Liver (tissue), 9 donors: ENCODE results near the gene CCPG1. TPM values are rescaled to one million over a fixed set of nuclear protein-coding genes. Genes with fewer than 3 reads are reported as not detected.

Source experiments
- DNase-seq: peaks from one replicate; pipeline ENCODE4 v3.0.0-alpha.2; 2017; ENCODE audit warnings: low spot score
- H3K27ac ChIP-seq, 2 donors: one replicate each; pipeline ENCODE4 v1.7.0; 2013; ENCODE audit warnings: inconsistent platforms in 2 of 2, low read length in 2 of 2, control low read depth in 1 of 2, low read depth in 1 of 2, mild to moderate bottlenecking in 1 of 2
- H3K27me3 ChIP-seq, 4 donors: one replicate each; pipeline versions ENCODE4 v1.6.1 to v1.7.0; 2013; ENCODE audit warnings: low read length in 3 of 4, inconsistent platforms in 1 of 4, mild to moderate bottlenecking in 1 of 4, moderate library complexity in 1 of 4; ENCODE audit not compliant: control insufficient read depth in 4 of 4, insufficient read depth in 4 of 4
- H3K36me3 ChIP-seq, 4 donors: one replicate each; pipeline versions ENCODE4 v1.6.1 to v1.7.0; 2013; ENCODE audit warnings: low read length in 3 of 4, mild to moderate bottlenecking in 3 of 4, low read depth in 1 of 4, moderate library complexity in 1 of 4; ENCODE audit not compliant: control insufficient read depth in 4 of 4, insufficient read depth in 3 of 4
- H3K4me1 ChIP-seq, 4 donors: one replicate each; pipeline versions ENCODE4 v1.6.1 to v1.7.0; 2013; ENCODE audit warnings: low read length in 3 of 4, mild to moderate bottlenecking in 3 of 4, moderate library complexity in 1 of 4; ENCODE audit not compliant: control insufficient read depth in 4 of 4, insufficient read depth in 4 of 4
- H3K4me3 ChIP-seq, 3 donors: one replicate each; pipeline versions ENCODE4 v1.6.1 to v1.7.0; 2013; ENCODE audit warnings: low read length in 3 of 3, control low read depth in 1 of 3, low read depth in 1 of 3, mild to moderate bottlenecking in 1 of 3
- H3K9ac ChIP-seq, 2 donors: one replicate each; pipeline ENCODE4 v1.7.0; 2013; ENCODE audit warnings: low read length in 2 of 2, mild to moderate bottlenecking in 2 of 2, moderate library complexity in 2 of 2, control low read depth in 1 of 2, low read depth in 1 of 2
- H3K9me3 ChIP-seq, 4 donors: one replicate each; pipeline versions ENCODE4 v1.6.1 to v1.7.0; 2013; ENCODE audit warnings: low read length in 3 of 4; ENCODE audit not compliant: control insufficient read depth in 4 of 4
- EGR1 ChIP-seq, 2 donors: IDR thresholded peaks; 2 replicates each; pipeline ENCODE4 v1.6.1; 2016 to 2018; ENCODE audit warnings: antibody characterized with exemption in 2 of 2, low read depth in 2 of 2
- FOXA2 ChIP-seq: IDR thresholded peaks from 2 replicates; pipeline ENCODE4 v1.6.1; 2016; ENCODE audit warnings: antibody characterized with exemption
- HNF4A ChIP-seq, 2 donors: conservative IDR thresholded peaks; 2 replicates each; pipeline ENCODE4 v1.6.1; 2016; ENCODE audit warnings: antibody characterized with exemption in 2 of 2, mild to moderate bottlenecking in 2 of 2
- JUND ChIP-seq, 2 donors: IDR thresholded peaks; 2 replicates each; pipeline ENCODE4 v1.6.1; 2016; ENCODE audit warnings: antibody characterized with exemption in 2 of 2
- NR2F2 ChIP-seq: IDR thresholded peaks from 2 replicates; pipeline ENCODE4 v1.6.1; 2016; ENCODE audit warnings: antibody characterized with exemption
- RXRA ChIP-seq, 2 donors: IDR thresholded peaks; 2 replicates each; pipeline ENCODE4 v1.6.1; 2017 to 2018; ENCODE audit warnings: antibody characterized with exemption in 2 of 2, mild to moderate bottlenecking in 1 of 2
- SP1 ChIP-seq: IDR thresholded peaks from 2 replicates; pipeline ENCODE4 v1.6.1; 2018; ENCODE audit warnings: antibody characterized with exemption, mild to moderate bottlenecking
- TAF1 ChIP-seq: conservative IDR thresholded peaks from 2 replicates; pipeline ENCODE4 v1.6.1; 2016; ENCODE audit warnings: antibody characterized with exemption, mild to moderate bottlenecking
- YY1 ChIP-seq: IDR thresholded peaks from 2 replicates; pipeline ENCODE4 v1.6.1; 2016; ENCODE audit warnings: antibody characterized with exemption, mild to moderate bottlenecking
- WGBS: extraction: QIAGEN DNeasy Blood & Tissue Kit; methylation state at CpG from one replicate; pipeline ENCODE4 v1.1.7; 2013; 5-methylcytosine and 5-hydroxymethylcytosine counted together
- polyA plus RNA-seq, 2 donors: library from polyadenylated mRNA; stranded (reverse) in 1 of 2; unstranded in 1 of 2; fragments of 200-250 nt in 1 of 2; fragments of >200 nt in 1 of 2; fragmentation: Nextera tagmentation in 1 of 2; extraction: Ambion mirVana in 1 of 2; gene quantifications; one replicate each; pipeline versions ENCODE4 v1.2.1 to v1.2.3, GENCODE V29; 2013 to 2015
- total RNA-seq, 2 donors: library from RNA; depleted of rRNA; stranded (reverse); fragments of >200 nt; gene quantifications; one replicate each; pipeline ENCODE4 v1.2.3, GENCODE V29; 2014
- TF ChIP-seq, protein P1 (sequence below): IDR thresholded peaks from 2 replicates; pipeline ENCODE4 v1.6.1; 2016; ENCODE audit warnings: antibody characterized with exemption
- TF ChIP-seq, protein P2 (sequence below): IDR thresholded peaks from 2 replicates; pipeline ENCODE4 v1.6.1; 2016; ENCODE audit warnings: antibody characterized with exemption
- TF ChIP-seq, protein P3 (sequence below): IDR thresholded peaks from 2 replicates; pipeline ENCODE4 v1.6.1; 2016; ENCODE audit warnings: antibody characterized with exemption
- TF ChIP-seq, protein P4 (sequence below): IDR thresholded peaks from 2 replicates; pipeline ENCODE4 v1.6.1; 2016; ENCODE audit warnings: antibody characterized with exemption, mild to moderate bottlenecking
- donor health status: healthy.
- donor health status: healthy.
- donor health status: healthy.
- donor health status: healthy.
- donor health status: healthy.

Gene CCPG1
- total and polyA plus RNA-seq, 4 donors = 21.5 to 89.1 (median 53.2) TPM

DNA sequence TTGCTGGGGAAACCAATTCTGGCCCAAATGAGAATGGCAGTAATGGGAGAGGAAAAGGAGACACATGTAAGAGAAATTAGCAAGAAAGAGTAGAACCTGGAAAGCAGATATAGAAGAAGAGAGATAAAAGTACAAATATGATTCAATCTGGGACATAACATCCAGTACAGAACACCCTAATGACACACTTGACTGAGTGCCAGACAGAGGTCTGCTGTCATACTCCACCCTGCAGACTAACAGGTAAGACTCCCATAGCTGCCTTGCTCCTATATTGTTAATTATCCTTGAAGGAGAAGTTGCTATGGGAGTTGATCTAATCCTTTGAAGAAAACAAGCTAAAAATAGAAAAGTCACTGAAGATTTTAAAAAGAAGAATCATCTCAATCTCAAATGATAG, 21.1 kb downstream of the CCPG1 start:
- Histone ChIP-seq H3K9me3 (no peaks in the 10 kb centered on the region), H3K36me3 (peaks cover 2 to 22% (median 4%) of the 10 kb centered on the region in 4 donors), H3K27me3 (no peaks in the 10 kb centered on the region), H3K4me3 (no peak overlapping the region), H3K4me1 (peaks cover 0 to 2% (median 0%) of the 10 kb centered on the region in 4 donors), H3K9ac (no peak overlapping the region), H3K27ac (no peak overlapping the region)
- no peak for DNase-seq
- TF ChIP-seq TAF1 = no peak
- TF ChIP-seq, protein P1, sequence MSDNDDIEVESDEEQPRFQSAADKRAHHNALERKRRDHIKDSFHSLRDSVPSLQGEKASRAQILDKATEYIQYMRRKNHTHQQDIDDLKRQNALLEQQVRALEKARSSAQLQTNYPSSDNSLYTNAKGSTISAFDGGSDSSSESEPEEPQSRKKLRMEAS = no peak
- TF ChIP-seq, protein P2, sequence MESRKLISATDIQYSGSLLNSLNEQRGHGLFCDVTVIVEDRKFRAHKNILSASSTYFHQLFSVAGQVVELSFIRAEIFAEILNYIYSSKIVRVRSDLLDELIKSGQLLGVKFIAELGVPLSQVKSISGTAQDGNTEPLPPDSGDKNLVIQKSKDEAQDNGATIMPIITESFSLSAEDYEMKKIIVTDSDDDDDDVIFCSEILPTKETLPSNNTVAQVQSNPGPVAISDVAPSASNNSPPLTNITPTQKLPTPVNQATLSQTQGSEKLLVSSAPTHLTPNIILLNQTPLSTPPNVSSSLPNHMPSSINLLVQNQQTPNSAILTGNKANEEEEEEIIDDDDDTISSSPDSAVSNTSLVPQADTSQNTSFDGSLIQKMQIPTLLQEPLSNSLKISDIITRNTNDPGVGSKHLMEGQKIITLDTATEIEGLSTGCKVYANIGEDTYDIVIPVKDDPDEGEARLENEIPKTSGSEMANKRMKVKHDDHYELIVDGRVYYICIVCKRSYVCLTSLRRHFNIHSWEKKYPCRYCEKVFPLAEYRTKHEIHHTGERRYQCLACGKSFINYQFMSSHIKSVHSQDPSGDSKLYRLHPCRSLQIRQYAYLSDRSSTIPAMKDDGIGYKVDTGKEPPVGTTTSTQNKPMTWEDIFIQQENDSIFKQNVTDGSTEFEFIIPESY = no peak

DNA sequence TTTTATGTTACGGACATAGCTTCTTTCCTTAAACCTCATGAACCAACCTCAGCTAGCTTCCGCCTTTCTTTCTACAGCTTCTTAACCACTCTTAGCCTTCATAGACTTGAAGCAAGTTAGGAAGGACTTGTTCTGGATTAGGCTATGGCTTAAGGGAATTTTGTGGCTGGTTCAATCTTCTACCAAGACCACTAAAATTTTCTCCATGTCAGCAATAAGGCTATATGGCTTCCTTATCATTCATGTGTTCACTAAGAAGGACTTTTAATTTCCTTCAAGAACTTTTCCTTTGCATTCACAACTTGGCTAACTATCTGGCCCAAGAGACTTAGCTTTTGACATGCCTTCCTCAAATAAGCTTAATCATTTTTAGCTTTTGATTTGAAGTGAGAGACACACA, 24.5 kb downstream of the CCPG1 start:
- TF ChIP-seq NR2F2 = no peak
- TF ChIP-seq, protein P3, sequence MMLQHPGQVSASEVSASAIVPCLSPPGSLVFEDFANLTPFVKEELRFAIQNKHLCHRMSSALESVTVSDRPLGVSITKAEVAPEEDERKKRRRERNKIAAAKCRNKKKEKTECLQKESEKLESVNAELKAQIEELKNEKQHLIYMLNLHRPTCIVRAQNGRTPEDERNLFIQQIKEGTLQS = no peak
- TF ChIP-seq FOXA2 = no peak
- TF ChIP-seq EGR1 (IDR thresholded peaks at IDR 0.05; ENCODE audit: low read depth in 2 of 2) = no peak
- no peak for TF ChIP-seq SP1
- H3K27ac ChIP-seq = no peak overlapping the region
- no peak overlapping the region for H3K9ac ChIP-seq
- no peaks in the 10 kb centered on the region for H3K27me3 ChIP-seq
- no peaks in the 10 kb centered on the region for H3K9me3 ChIP-seq
- 81% methylated on average over 2 of the region's 2 CpGs for WGBS
- no peak for DNase-seq
- peaks cover 3 to 29% (median 7%) of the 10 kb centered on the region in 4 donors for H3K36me3 ChIP-seq
- H3K4me1 ChIP-seq = no peaks in the 10 kb centered on the region
- no peak overlapping the region for H3K4me3 ChIP-seq

DNA sequence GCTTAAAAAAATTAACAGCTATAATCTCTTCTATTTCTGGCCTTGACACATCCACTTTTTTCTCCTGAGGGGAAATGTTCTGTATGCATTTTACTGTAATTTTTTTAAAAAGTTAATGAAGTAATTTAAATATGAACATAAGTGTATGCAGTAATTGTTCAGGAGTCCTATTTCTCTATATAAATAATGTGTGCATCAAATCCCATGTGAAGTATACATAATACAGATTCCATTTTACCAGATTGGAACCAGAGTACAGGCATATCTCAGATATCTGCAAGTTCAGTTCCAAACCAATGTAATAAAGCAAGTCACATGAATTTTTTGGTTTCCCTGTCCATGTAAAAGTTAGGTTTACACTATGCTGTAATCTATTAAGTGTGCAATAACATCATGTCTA, 26.6 kb downstream of the CCPG1 start:
- no peaks in the 10 kb centered on the region for H3K4me1 ChIP-seq
- no peak overlapping the region for H3K9ac ChIP-seq
- no peak for DNase-seq
- H3K9me3 ChIP-seq = no peaks in the 10 kb centered on the region
- no peaks in the 10 kb centered on the region for H3K27me3 ChIP-seq
- H3K36me3 ChIP-seq = peaks cover 3 to 32% (median 7%) of the 10 kb centered on the region in 4 donors
- H3K4me3 ChIP-seq = no peak overlapping the region
- no peak overlapping the region for H3K27ac ChIP-seq
- TF ChIP-seq RXRA (IDR thresholded peaks at IDR 0.05) = no peak

DNA sequence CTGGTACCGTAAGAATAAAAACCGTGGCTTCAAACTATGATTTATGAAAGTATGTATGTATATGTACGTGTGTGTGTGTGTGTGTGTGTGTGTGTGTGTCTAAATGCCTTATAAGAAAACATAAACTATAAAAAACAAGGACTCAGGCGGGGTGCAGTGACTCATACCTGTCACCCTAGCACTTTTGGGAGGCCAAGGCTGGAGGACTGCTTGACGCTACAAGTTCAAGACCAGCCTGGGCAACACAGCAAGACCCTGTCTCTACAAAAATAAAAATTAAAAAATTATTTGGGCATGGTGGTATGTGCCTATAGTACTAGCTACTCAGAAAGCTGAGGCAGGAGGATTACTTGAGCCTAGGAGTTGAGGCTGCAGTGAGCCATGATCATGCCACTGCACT, 29.1 kb downstream of the CCPG1 start:
- no peak overlapping the region for H3K4me3 ChIP-seq
- WGBS = 89% methylated on average over 5 of the region's 5 CpGs
- H3K27ac ChIP-seq = no peak overlapping the region
- H3K27me3 ChIP-seq = no peaks in the 10 kb centered on the region
- DNase-seq = no peak
- peaks cover 5 to 42% (median 11%) of the 10 kb centered on the region in 4 donors for H3K36me3 ChIP-seq
- H3K9ac ChIP-seq = no peak overlapping the region
- H3K9me3 ChIP-seq = no peaks in the 10 kb centered on the region
- no peaks in the 10 kb centered on the region for H3K4me1 ChIP-seq
- TF ChIP-seq, protein P4, sequence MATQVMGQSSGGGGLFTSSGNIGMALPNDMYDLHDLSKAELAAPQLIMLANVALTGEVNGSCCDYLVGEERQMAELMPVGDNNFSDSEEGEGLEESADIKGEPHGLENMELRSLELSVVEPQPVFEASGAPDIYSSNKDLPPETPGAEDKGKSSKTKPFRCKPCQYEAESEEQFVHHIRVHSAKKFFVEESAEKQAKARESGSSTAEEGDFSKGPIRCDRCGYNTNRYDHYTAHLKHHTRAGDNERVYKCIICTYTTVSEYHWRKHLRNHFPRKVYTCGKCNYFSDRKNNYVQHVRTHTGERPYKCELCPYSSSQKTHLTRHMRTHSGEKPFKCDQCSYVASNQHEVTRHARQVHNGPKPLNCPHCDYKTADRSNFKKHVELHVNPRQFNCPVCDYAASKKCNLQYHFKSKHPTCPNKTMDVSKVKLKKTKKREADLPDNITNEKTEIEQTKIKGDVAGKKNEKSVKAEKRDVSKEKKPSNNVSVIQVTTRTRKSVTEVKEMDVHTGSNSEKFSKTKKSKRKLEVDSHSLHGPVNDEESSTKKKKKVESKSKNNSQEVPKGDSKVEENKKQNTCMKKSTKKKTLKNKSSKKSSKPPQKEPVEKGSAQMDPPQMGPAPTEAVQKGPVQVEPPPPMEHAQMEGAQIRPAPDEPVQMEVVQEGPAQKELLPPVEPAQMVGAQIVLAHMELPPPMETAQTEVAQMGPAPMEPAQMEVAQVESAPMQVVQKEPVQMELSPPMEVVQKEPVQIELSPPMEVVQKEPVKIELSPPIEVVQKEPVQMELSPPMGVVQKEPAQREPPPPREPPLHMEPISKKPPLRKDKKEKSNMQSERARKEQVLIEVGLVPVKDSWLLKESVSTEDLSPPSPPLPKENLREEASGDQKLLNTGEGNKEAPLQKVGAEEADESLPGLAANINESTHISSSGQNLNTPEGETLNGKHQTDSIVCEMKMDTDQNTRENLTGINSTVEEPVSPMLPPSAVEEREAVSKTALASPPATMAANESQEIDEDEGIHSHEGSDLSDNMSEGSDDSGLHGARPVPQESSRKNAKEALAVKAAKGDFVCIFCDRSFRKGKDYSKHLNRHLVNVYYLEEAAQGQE = no peak
- TF ChIP-seq RXRA (IDR thresholded peaks at IDR 0.05) = no peak
- no peak for TF ChIP-seq SP1
- no peak for TF ChIP-seq TAF1
- TF ChIP-seq YY1 = no peak
- TF ChIP-seq, protein P3 = no peak
- TF ChIP-seq, protein P2 = no peak
- no peak for TF ChIP-seq HNF4A (conservative IDR thresholded peaks at IDR 0.05)
- TF ChIP-seq FOXA2 = no peak
- TF ChIP-seq NR2F2 = no peak
- no peak for TF ChIP-seq JUND (IDR thresholded peaks at IDR 0.05)
- TF ChIP-seq EGR1 (IDR thresholded peaks at IDR 0.05; ENCODE audit: low read depth in 2 of 2) = no peak
